Ishikawa (cell line): Measurements from ENCODE around the gene TMCC1.

Experiments used
- CEBPB ChIP-seq: IDR thresholded peaks from 2 replicates; pipeline ENCODE4 v1.6.1; 2012
- CREB1 ChIP-seq: IDR thresholded peaks from 2 replicates; pipeline ENCODE4 v1.6.1; 2012; ENCODE audit warnings: low read depth
- EGR1 ChIP-seq: IDR thresholded peaks from 2 replicates; pipeline ENCODE4 v1.6.1; 2012
- EP300 ChIP-seq: IDR thresholded peaks from 2 replicates; pipeline ENCODE4 v1.6.1; 2012; ENCODE audit warnings: borderline replicate concordance
- FOXM1 ChIP-seq: IDR thresholded peaks from 2 replicates; pipeline ENCODE4 v1.6.1; 2012; ENCODE audit warnings: low read depth, borderline replicate concordance
- MAX ChIP-seq: IDR thresholded peaks from 2 replicates; pipeline ENCODE4 v1.6.1; 2012
- NFIC ChIP-seq: IDR thresholded peaks from 2 replicates; pipeline ENCODE4 v1.6.1; 2012
- RAD21 ChIP-seq: IDR thresholded peaks from 2 replicates; pipeline ENCODE4 v1.6.1; 2012; ENCODE audit warnings: low read depth
- REST ChIP-seq: IDR thresholded peaks from 2 replicates; pipeline ENCODE4 v1.6.1; 2012; ENCODE audit warnings: low read depth, mild to moderate bottlenecking
- TAF1 ChIP-seq: IDR thresholded peaks from 2 replicates; pipeline ENCODE4 v1.6.1; 2012; ENCODE audit warnings: low read depth, mild to moderate bottlenecking
- TCF12 ChIP-seq: IDR thresholded peaks from 2 replicates; pipeline ENCODE4 v1.6.1; 2012; ENCODE audit warnings: low read depth
- TEAD4 ChIP-seq: IDR thresholded peaks from 2 replicates; pipeline ENCODE4 v1.6.1; 2012
- USF1 ChIP-seq: IDR thresholded peaks from 2 replicates; pipeline ENCODE4 v1.6.1; 2012
- YY1 ChIP-seq: IDR thresholded peaks from 2 replicates; pipeline ENCODE4 v1.6.1; 2012; ENCODE audit warnings: low read depth
- ZBTB7A ChIP-seq: IDR thresholded peaks from 2 replicates; pipeline ENCODE4 v1.6.1; 2012; ENCODE audit warnings: low read depth

Gene TMCC1

GRCh38 chr3:129749692-129750091 is 143.8 kb downstream of the TMCC1 start:
- TF ChIP-seq MAX (no peak), CEBPB (no peak), YY1 (no peak)

- no peak for TF ChIP-seq CEBPB
- TF ChIP-seq RAD21: no peak
- no peak for TF ChIP-seq FOXM1
- TF ChIP-seq EGR1: no peak
- TF ChIP-seq REST: no peak
- TF ChIP-seq USF1: no peak
- TF ChIP-seq TAF1: no peak
- TF ChIP-seq MAX: no peak
- TF ChIP-seq EP300: no peak
- TF ChIP-seq TEAD4: no peak
- no peak for TF ChIP-seq ZBTB7A
- no peak for TF ChIP-seq NFIC
- no peak for TF ChIP-seq TCF12
- TF ChIP-seq YY1: no peak
- no peak for TF ChIP-seq CREB1
These were observed 145.5 kb downstream of the TMCC1 start for GRCh38 chr3:129747992-129748391.

GRCh38 chr3:129747136-129747535 is 146.4 kb downstream of the TMCC1 start:
- TF ChIP-seq REST (no peak), NFIC (no peak), EP300 (no peak), CEBPB (no peak), EGR1 (no peak), TEAD4 (no peak), CREB1 (no peak), ZBTB7A (no peak)

- TF ChIP-seq EP300 (no peak), EGR1 (no peak), REST (no peak), MAX (no peak), TEAD4 (no peak), USF1 (no peak), FOXM1 (no peak), ZBTB7A (no peak), TAF1 (no peak), RAD21 (no peak), CEBPB (no peak)
These were observed 146.9 kb downstream of the TMCC1 start for GRCh38 chr3:129746629-129747028.

GRCh38 chr3:129745253-129745652 is 148.3 kb downstream of the TMCC1 start:
- TF ChIP-seq NFIC: no peak
- no peak for TF ChIP-seq EGR1
- TF ChIP-seq CEBPB: no peak
- no peak for TF ChIP-seq YY1
- no peak for TF ChIP-seq ZBTB7A
- TF ChIP-seq FOXM1: no peak

- no peak for TF ChIP-seq USF1
- no peak for TF ChIP-seq FOXM1
- TF ChIP-seq NFIC: no peak
- no peak for TF ChIP-seq CREB1
- no peak for TF ChIP-seq MAX
- no peak for TF ChIP-seq REST
These were observed 151.7 kb downstream of the TMCC1 start for GRCh38 chr3:129741794-129742193.
